HepG2 (cell line): Measurements from ENCODE around the gene CSTB.

ENCODE experiments used
- FOSL1 ChIP-seq: sonication (generic); formaldehyde crosslinking; IDR thresholded peaks from 2 replicates; pipeline ENCODE4 v1.9.0; 2021; ENCODE audit warnings: missing genetic modification reagents, borderline replicate concordance
- HIVEP1 ChIP-seq: sonication (generic); formaldehyde crosslinking; IDR thresholded peaks from 2 replicates; pipeline ENCODE4 v1.4.0; 2020; ENCODE audit warnings: mild to moderate bottlenecking, missing genetic modification reagents
- PHF21A ChIP-seq: sonication (generic); formaldehyde crosslinking; IDR thresholded peaks from 2 replicates; pipeline ENCODE4 v1.5.0; 2020; ENCODE audit warnings: mild to moderate bottlenecking, missing genetic modification reagents
- RBM22 ChIP-seq: fragments of 200-400 bp; formaldehyde crosslinking; optimal IDR thresholded peaks from 2 replicates; pipeline ENCODE3; 2017; ENCODE audit warnings: mild to moderate bottlenecking, low read length, moderate library complexity
- SP1 ChIP-seq, 2 experiments: fragments of 450-650 bp in 1 of 2; sonication (generic) in 1 of 2; formaldehyde crosslinking in 1 of 2; IDR thresholded peaks; 2 replicates each; pipeline versions ENCODE4 v1.4.0 to v1.6.1; 2016 to 2020; ENCODE audit warnings: missing genetic modification reagents in 1 of 2
- TAF1 ChIP-seq: sonication (generic); formaldehyde crosslinking; IDR thresholded peaks from 2 replicates; pipeline ENCODE4 v1.4.0; 2020; ENCODE audit warnings: missing genetic modification reagents
- TCF7L2 ChIP-seq: IDR thresholded peaks from 2 replicates; pipeline ENCODE4 v1.6.1; 2011; ENCODE audit warnings: mild to moderate bottlenecking, low read depth, low read length, moderate library complexity
- ZNF205 ChIP-seq: IDR thresholded peaks from 2 replicates; pipeline ENCODE4 v1.6.1; 2018; ENCODE audit warnings: missing biosample characterization, missing genetic modification reagents
- ZNF782 ChIP-seq: sonication (generic); formaldehyde crosslinking; IDR thresholded peaks from 2 replicates; pipeline ENCODE4 v1.4.0; 2020; ENCODE audit warnings: missing genetic modification reagents, mild to moderate bottlenecking, borderline replicate concordance
- TF ChIP-seq, protein P1 (sequence below): sonication (generic); formaldehyde crosslinking; IDR thresholded peaks from 2 replicates; pipeline ENCODE4 v1.5.0; 2020; ENCODE audit warnings: missing genetic modification reagents, mild to moderate bottlenecking, borderline replicate concordance
- TF ChIP-seq, protein P2 (sequence below): IDR thresholded peaks from 2 replicates; pipeline ENCODE4 v1.6.1; 2016; ENCODE audit warnings: control low read depth
- TF ChIP-seq, protein P3 (sequence below): sonication (generic); formaldehyde crosslinking; IDR thresholded peaks from 2 replicates; pipeline ENCODE4 v1.5.0; 2020; ENCODE audit warnings: mild to moderate bottlenecking, missing genetic modification reagents, moderate library complexity
- TF ChIP-seq, protein P4 (sequence below): sonication (generic); formaldehyde crosslinking; conservative IDR thresholded peaks from 2 replicates; pipeline ENCODE4 v1.5.0; 2020; ENCODE audit warnings: missing genetic modification reagents

DNA sequence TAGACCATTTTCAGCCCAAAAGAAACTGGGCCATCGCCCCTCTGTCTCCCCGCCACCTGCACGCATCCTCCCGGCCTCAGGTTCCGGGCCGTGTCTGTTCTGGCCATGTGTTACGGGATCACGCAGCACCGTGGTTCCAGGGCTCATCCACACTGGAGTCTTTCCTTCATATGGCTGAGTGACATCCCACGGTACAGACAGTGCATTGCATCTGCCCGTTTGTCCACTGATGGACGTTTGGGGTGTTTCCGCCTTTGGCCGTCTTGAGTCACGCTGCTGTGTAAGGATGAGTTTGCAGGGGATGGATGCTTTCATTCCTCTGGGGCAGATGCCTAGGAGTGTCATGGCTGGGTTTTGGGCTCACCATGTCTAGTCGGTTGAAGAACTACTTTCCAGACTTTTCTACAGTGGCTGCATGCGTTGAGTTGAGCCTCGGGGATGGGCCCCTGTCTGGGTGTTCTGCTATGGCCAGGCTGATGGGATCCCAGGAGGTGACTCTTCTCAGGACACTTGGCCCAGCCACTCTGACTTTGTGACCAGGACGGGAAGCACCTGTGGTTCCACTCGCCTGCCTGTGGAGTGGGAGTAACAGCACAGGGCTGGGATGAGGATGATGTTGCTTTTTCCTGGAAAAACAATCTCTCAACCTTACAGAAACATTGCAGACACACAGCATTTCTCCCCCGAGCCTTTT, 30.1 kb upstream of the CSTB start:
- TF ChIP-seq SP1 (IDR thresholded peaks at IDR 0.05) (no peak), SP1 (CRISPR knock-in tag; IDR thresholded peaks at IDR 0.05) (no peak), PHF21A (CRISPR knock-in tag) (no peak), HIVEP1 (CRISPR knock-in tag) (no peak), FOSL1 (CRISPR knock-in tag) (no peak), TCF7L2 (no peak), TAF1 (CRISPR knock-in tag) (no peak), RBM22 (no peak), ZNF205 (no peak), ZNF782 (CRISPR knock-in tag) (no peak)
- TF ChIP-seq, protein P1, sequence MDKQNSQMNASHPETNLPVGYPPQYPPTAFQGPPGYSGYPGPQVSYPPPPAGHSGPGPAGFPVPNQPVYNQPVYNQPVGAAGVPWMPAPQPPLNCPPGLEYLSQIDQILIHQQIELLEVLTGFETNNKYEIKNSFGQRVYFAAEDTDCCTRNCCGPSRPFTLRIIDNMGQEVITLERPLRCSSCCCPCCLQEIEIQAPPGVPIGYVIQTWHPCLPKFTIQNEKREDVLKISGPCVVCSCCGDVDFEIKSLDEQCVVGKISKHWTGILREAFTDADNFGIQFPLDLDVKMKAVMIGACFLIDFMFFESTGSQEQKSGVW (CRISPR knock-in tag), result no peak
- TF ChIP-seq, protein P2, sequence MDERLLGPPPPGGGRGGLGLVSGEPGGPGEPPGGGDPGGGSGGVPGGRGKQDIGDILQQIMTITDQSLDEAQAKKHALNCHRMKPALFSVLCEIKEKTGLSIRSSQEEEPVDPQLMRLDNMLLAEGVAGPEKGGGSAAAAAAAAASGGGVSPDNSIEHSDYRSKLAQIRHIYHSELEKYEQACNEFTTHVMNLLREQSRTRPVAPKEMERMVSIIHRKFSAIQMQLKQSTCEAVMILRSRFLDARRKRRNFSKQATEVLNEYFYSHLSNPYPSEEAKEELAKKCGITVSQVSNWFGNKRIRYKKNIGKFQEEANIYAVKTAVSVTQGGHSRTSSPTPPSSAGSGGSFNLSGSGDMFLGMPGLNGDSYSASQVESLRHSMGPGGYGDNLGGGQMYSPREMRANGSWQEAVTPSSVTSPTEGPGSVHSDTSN (CRISPR knock-in tag), result no peak
- TF ChIP-seq, protein P3, sequence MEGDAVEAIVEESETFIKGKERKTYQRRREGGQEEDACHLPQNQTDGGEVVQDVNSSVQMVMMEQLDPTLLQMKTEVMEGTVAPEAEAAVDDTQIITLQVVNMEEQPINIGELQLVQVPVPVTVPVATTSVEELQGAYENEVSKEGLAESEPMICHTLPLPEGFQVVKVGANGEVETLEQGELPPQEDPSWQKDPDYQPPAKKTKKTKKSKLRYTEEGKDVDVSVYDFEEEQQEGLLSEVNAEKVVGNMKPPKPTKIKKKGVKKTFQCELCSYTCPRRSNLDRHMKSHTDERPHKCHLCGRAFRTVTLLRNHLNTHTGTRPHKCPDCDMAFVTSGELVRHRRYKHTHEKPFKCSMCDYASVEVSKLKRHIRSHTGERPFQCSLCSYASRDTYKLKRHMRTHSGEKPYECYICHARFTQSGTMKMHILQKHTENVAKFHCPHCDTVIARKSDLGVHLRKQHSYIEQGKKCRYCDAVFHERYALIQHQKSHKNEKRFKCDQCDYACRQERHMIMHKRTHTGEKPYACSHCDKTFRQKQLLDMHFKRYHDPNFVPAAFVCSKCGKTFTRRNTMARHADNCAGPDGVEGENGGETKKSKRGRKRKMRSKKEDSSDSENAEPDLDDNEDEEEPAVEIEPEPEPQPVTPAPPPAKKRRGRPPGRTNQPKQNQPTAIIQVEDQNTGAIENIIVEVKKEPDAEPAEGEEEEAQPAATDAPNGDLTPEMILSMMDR (CRISPR knock-in tag), result no peak
- TF ChIP-seq, protein P4, sequence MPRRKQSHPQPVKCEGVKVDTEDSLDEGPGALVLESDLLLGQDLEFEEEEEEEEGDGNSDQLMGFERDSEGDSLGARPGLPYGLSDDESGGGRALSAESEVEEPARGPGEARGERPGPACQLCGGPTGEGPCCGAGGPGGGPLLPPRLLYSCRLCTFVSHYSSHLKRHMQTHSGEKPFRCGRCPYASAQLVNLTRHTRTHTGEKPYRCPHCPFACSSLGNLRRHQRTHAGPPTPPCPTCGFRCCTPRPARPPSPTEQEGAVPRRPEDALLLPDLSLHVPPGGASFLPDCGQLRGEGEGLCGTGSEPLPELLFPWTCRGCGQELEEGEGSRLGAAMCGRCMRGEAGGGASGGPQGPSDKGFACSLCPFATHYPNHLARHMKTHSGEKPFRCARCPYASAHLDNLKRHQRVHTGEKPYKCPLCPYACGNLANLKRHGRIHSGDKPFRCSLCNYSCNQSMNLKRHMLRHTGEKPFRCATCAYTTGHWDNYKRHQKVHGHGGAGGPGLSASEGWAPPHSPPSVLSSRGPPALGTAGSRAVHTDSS (CRISPR knock-in tag), result no peak
